Liver (tissue), 9 donors: ENCODE results near the gene MXD3. TPM values are rescaled to one million over a fixed set of nuclear protein-coding genes. Genes with fewer than 3 reads are reported as not detected.
A peak's percentile ranks its signal among the peaks of the same experiment; 100 is the strongest.

ENCODE experiments used
- DNase-seq: peaks from one replicate; pipeline ENCODE4 v3.0.0-alpha.2; 2017; ENCODE audit warnings: low spot score
- H3K27ac ChIP-seq, 2 donors: one replicate each; pipeline ENCODE4 v1.7.0; 2013; ENCODE audit warnings: inconsistent platforms in 2 of 2, low read length in 2 of 2, control low read depth in 1 of 2, low read depth in 1 of 2, mild to moderate bottlenecking in 1 of 2
- H3K27me3 ChIP-seq, 4 donors: one replicate each; pipeline versions ENCODE4 v1.6.1 to v1.7.0; 2013; ENCODE audit warnings: low read length in 3 of 4, inconsistent platforms in 1 of 4, mild to moderate bottlenecking in 1 of 4, moderate library complexity in 1 of 4; ENCODE audit not compliant: control insufficient read depth in 4 of 4, insufficient read depth in 4 of 4
- H3K36me3 ChIP-seq, 4 donors: one replicate each; pipeline versions ENCODE4 v1.6.1 to v1.7.0; 2013; ENCODE audit warnings: low read length in 3 of 4, mild to moderate bottlenecking in 3 of 4, low read depth in 1 of 4, moderate library complexity in 1 of 4; ENCODE audit not compliant: control insufficient read depth in 4 of 4, insufficient read depth in 3 of 4
- H3K4me1 ChIP-seq, 4 donors: one replicate each; pipeline versions ENCODE4 v1.6.1 to v1.7.0; 2013; ENCODE audit warnings: low read length in 3 of 4, mild to moderate bottlenecking in 3 of 4, moderate library complexity in 1 of 4; ENCODE audit not compliant: control insufficient read depth in 4 of 4, insufficient read depth in 4 of 4
- H3K4me3 ChIP-seq, 3 donors: one replicate each; pipeline versions ENCODE4 v1.6.1 to v1.7.0; 2013; ENCODE audit warnings: low read length in 3 of 3, control low read depth in 1 of 3, low read depth in 1 of 3, mild to moderate bottlenecking in 1 of 3
- H3K9ac ChIP-seq, 2 donors: one replicate each; pipeline ENCODE4 v1.7.0; 2013; ENCODE audit warnings: low read length in 2 of 2, mild to moderate bottlenecking in 2 of 2, moderate library complexity in 2 of 2, control low read depth in 1 of 2, low read depth in 1 of 2
- H3K9me3 ChIP-seq, 4 donors: one replicate each; pipeline versions ENCODE4 v1.6.1 to v1.7.0; 2013; ENCODE audit warnings: low read length in 3 of 4; ENCODE audit not compliant: control insufficient read depth in 4 of 4
- EGR1 ChIP-seq, 2 donors: IDR thresholded peaks; 2 replicates each; pipeline ENCODE4 v1.6.1; 2016 to 2018; ENCODE audit warnings: antibody characterized with exemption in 2 of 2, low read depth in 2 of 2
- FOXA1 ChIP-seq: IDR thresholded peaks from 2 replicates; pipeline ENCODE4 v1.6.1; 2016; ENCODE audit warnings: antibody characterized with exemption
- FOXA2 ChIP-seq: IDR thresholded peaks from 2 replicates; pipeline ENCODE4 v1.6.1; 2016; ENCODE audit warnings: antibody characterized with exemption
- GABPA ChIP-seq, 2 donors: IDR thresholded peaks in 1 of 2; conservative IDR thresholded peaks in 1 of 2; 2 replicates each; pipeline ENCODE4 v1.6.1; 2016; ENCODE audit warnings: antibody characterized with exemption in 2 of 2, mild to moderate bottlenecking in 1 of 2, moderate library complexity in 1 of 2
- HNF4A ChIP-seq, 2 donors: conservative IDR thresholded peaks; 2 replicates each; pipeline ENCODE4 v1.6.1; 2016; ENCODE audit warnings: antibody characterized with exemption in 2 of 2, mild to moderate bottlenecking in 2 of 2
- HNF4G ChIP-seq: IDR thresholded peaks from 2 replicates; pipeline ENCODE4 v1.6.1; 2016; ENCODE audit warnings: antibody characterized with exemption
- JUND ChIP-seq, 2 donors: IDR thresholded peaks; 2 replicates each; pipeline ENCODE4 v1.6.1; 2016; ENCODE audit warnings: antibody characterized with exemption in 2 of 2
- MAX ChIP-seq: IDR thresholded peaks from 2 replicates; pipeline ENCODE4 v1.6.1; 2016; ENCODE audit warnings: antibody characterized with exemption
- NR2F2 ChIP-seq: IDR thresholded peaks from 2 replicates; pipeline ENCODE4 v1.6.1; 2016; ENCODE audit warnings: antibody characterized with exemption
- RAD21 ChIP-seq, 2 donors: IDR thresholded peaks; 2 replicates each; pipeline ENCODE4 v1.6.1; 2016; ENCODE audit warnings: antibody characterized with exemption in 2 of 2, mild to moderate bottlenecking in 2 of 2
- RXRA ChIP-seq, 2 donors: IDR thresholded peaks; 2 replicates each; pipeline ENCODE4 v1.6.1; 2017 to 2018; ENCODE audit warnings: antibody characterized with exemption in 2 of 2, mild to moderate bottlenecking in 1 of 2
- SP1 ChIP-seq: IDR thresholded peaks from 2 replicates; pipeline ENCODE4 v1.6.1; 2018; ENCODE audit warnings: antibody characterized with exemption, mild to moderate bottlenecking
- TAF1 ChIP-seq: conservative IDR thresholded peaks from 2 replicates; pipeline ENCODE4 v1.6.1; 2016; ENCODE audit warnings: antibody characterized with exemption, mild to moderate bottlenecking
- YY1 ChIP-seq: IDR thresholded peaks from 2 replicates; pipeline ENCODE4 v1.6.1; 2016; ENCODE audit warnings: antibody characterized with exemption, mild to moderate bottlenecking
- WGBS: extraction: QIAGEN DNeasy Blood & Tissue Kit; methylation state at CpG from one replicate; pipeline ENCODE4 v1.1.7; 2013; 5-methylcytosine and 5-hydroxymethylcytosine counted together
- polyA plus RNA-seq, 2 donors: library from polyadenylated mRNA; stranded (reverse) in 1 of 2; unstranded in 1 of 2; fragments of 200-250 nt in 1 of 2; fragments of >200 nt in 1 of 2; fragmentation: Nextera tagmentation in 1 of 2; extraction: Ambion mirVana in 1 of 2; gene quantifications; one replicate each; pipeline versions ENCODE4 v1.2.1 to v1.2.3, GENCODE V29; 2013 to 2015
- total RNA-seq, 2 donors: library from RNA; depleted of rRNA; stranded (reverse); fragments of >200 nt; gene quantifications; one replicate each; pipeline ENCODE4 v1.2.3, GENCODE V29; 2014
- TF ChIP-seq, protein P1 (sequence below): IDR thresholded peaks from 2 replicates; pipeline ENCODE4 v1.6.1; 2016; ENCODE audit warnings: antibody characterized with exemption, mild to moderate bottlenecking
- TF ChIP-seq, protein P2 (sequence below): IDR thresholded peaks from 2 replicates; pipeline ENCODE4 v1.6.1; 2016; ENCODE audit warnings: antibody characterized with exemption
- TF ChIP-seq, protein P3 (sequence below): IDR thresholded peaks from 2 replicates; pipeline ENCODE4 v1.6.1; 2016; ENCODE audit warnings: antibody characterized with exemption
- TF ChIP-seq, protein P4 (sequence below): fragments of 150-350 bp; IDR thresholded peaks from 2 replicates; pipeline ENCODE4 v1.5.1; 2017; ENCODE audit warnings: improper control_type of control experiment, low read depth, low read length; ENCODE audit not compliant: missing input control
- donor health status: healthy.
- donor health status: healthy.
- donor health status: healthy.
- donor health status: healthy.
- donor health status: healthy.

Gene MXD3
- total and polyA plus RNA-seq, 4 donors, result 1.9 to 36.8 (median 7.0) TPM

DNA sequence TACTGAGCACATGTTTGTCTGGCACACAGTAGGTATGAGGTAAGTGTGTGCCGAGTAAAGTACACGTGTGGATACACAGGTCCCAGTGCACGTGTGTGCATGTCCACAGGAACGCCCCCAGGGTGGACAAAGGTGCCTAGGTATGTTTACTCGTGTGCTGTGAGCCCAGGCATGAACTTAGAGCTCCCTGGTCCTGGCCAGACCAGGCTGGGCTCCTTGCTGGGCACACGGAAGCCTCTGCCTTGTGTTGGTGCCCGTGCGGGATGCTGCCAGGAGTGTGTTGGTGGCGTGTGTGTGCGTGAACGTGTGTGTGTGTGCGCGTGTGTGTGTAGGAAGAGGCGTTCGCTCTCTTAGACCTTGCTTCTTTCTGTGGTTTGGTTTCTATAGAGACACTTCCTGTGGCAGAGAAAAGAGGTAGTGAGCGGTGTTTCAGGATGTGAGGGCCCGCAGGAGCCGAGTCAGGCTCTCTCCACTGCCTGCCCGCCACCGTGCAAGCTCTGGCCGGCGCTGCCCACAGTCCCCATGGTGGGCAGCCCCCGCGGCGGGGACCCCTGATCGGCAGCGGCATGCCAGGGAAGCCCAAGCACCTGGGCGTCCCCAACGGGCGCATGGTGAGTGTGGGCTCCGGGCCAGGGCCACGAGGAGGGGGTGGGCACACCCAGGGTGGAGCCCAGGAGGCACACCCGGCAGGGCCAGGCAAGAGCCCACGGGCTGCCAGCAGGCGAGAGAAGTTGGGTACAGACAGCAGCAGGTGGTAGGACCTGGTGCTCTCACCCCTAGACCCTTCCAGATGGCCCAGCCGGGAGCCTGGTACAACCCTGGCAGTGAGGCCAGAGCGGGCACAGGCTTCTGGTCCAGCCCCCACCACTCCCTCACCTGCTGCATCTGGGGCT lies 46.0 kb upstream of the MXD3 start, which contains the start of gene RGS14:
Gene RGS14, plus strand, starts transcription at position 466 of the 893 bp plus-strand sequence. Its CDS starts 101 bp downstream, at position 567.
- no peak for DNase-seq
- Histone ChIP-seq H3K4me3 (peak within 1 kb of the TSS; percentile 56 to 81 (median 59)), H3K9me3 (no peaks in the 10 kb centered on the region), H3K4me1 (peaks cover 22 to 79% (median 66%) of the 10 kb centered on the region in 4 donors), H3K9ac (peak within 1 kb of the TSS; percentile 32 to 48), H3K27ac (peak within 1 kb of the TSS; percentile 77 to 92), H3K27me3 (no peaks in the 10 kb centered on the region), H3K36me3 (no peaks in the 10 kb centered on the region)
- TF ChIP-seq TAF1 (no peak), FOXA1 (no peak), GABPA (IDR thresholded peaks at IDR 0.05 in 1 of 2, conservative IDR thresholded peaks at IDR 0.05 in 1 of 2) (peak in 1 of 2 donors; percentile 47), RXRA (IDR thresholded peaks at IDR 0.05) (peak in 1 of 2 donors; percentile 45), MAX (peak; percentile 68), YY1 (no peak), RAD21 (IDR thresholded peaks at IDR 0.05) (no peak), HNF4A (conservative IDR thresholded peaks at IDR 0.05) (peak in 1 of 2 donors; percentile 39)
- WGBS, result 22% methylated on average over 37 of the region's 37 CpGs

DNA sequence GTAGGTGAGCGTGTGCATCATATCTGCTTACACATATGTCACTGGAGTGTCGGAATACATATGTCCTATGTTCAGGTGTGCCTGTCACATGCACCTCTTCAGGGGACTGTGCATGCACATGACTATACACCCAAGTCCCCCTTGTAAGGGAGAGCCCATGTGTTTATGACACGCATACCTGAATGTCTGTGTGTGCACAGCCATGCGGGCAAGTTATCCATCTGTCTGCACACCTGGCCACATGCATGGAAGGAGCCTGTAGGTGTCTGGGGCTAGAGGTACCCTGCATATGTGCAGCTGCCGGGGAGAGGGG lies 45.4 kb upstream of the MXD3 start:
- Histone ChIP-seq H3K36me3 (no peaks in the 10 kb centered on the region), H3K27me3 (no peaks in the 10 kb centered on the region), H3K27ac (peak overlapping the region; percentile 77 to 92), H3K9ac (no peak overlapping the region), H3K4me3 (peak overlapping the region in 2 of 3 donors; percentile 56 to 81), H3K9me3 (no peaks in the 10 kb centered on the region), H3K4me1 (peaks cover 21 to 76% (median 62%) of the 10 kb centered on the region in 4 donors)
- 80% methylated on average over 5 of the region's 5 CpGs for WGBS
- no peak for DNase-seq
- TF ChIP-seq RXRA (IDR thresholded peaks at IDR 0.05) (no peak), JUND (IDR thresholded peaks at IDR 0.05) (no peak), GABPA (IDR thresholded peaks at IDR 0.05 in 1 of 2, conservative IDR thresholded peaks at IDR 0.05 in 1 of 2) (no peak), TAF1 (no peak), FOXA2 (no peak)

DNA sequence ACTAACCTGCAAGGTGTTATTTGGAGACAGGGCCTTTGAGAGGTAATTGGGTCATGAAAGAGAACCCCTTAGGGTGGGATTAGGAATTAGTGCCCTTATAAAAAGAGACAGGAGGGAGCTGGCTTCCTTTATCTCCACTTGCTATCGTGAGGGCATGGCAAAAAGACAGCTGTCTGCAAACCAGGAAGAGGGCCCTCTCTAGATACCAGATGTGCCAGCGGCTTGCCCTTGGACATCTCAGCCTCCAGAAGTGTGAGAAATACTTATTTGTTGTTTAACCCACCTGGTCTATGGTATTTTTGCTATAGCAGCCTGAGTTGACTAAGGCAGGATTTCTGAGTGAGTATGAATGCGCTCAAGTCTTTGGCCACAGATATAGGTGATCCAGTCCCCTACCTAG lies 45.0 kb upstream of the MXD3 start:
- TF ChIP-seq RAD21 (IDR thresholded peaks at IDR 0.05) (no peak), HNF4A (conservative IDR thresholded peaks at IDR 0.05) (no peak), FOXA2 (no peak), TAF1 (no peak), YY1 (no peak), EGR1 (IDR thresholded peaks at IDR 0.05; ENCODE audit: low read depth in 2 of 2) (no peak), HNF4G (no peak), FOXA1 (no peak), SP1 (no peak), MAX (no peak), RXRA (IDR thresholded peaks at IDR 0.05) (no peak), JUND (IDR thresholded peaks at IDR 0.05) (no peak), NR2F2 (no peak), GABPA (IDR thresholded peaks at IDR 0.05 in 1 of 2, conservative IDR thresholded peaks at IDR 0.05 in 1 of 2) (no peak)
- TF ChIP-seq, protein P1, sequence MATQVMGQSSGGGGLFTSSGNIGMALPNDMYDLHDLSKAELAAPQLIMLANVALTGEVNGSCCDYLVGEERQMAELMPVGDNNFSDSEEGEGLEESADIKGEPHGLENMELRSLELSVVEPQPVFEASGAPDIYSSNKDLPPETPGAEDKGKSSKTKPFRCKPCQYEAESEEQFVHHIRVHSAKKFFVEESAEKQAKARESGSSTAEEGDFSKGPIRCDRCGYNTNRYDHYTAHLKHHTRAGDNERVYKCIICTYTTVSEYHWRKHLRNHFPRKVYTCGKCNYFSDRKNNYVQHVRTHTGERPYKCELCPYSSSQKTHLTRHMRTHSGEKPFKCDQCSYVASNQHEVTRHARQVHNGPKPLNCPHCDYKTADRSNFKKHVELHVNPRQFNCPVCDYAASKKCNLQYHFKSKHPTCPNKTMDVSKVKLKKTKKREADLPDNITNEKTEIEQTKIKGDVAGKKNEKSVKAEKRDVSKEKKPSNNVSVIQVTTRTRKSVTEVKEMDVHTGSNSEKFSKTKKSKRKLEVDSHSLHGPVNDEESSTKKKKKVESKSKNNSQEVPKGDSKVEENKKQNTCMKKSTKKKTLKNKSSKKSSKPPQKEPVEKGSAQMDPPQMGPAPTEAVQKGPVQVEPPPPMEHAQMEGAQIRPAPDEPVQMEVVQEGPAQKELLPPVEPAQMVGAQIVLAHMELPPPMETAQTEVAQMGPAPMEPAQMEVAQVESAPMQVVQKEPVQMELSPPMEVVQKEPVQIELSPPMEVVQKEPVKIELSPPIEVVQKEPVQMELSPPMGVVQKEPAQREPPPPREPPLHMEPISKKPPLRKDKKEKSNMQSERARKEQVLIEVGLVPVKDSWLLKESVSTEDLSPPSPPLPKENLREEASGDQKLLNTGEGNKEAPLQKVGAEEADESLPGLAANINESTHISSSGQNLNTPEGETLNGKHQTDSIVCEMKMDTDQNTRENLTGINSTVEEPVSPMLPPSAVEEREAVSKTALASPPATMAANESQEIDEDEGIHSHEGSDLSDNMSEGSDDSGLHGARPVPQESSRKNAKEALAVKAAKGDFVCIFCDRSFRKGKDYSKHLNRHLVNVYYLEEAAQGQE, result no peak
- TF ChIP-seq, protein P2, sequence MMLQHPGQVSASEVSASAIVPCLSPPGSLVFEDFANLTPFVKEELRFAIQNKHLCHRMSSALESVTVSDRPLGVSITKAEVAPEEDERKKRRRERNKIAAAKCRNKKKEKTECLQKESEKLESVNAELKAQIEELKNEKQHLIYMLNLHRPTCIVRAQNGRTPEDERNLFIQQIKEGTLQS, result no peak
- TF ChIP-seq, protein P3, sequence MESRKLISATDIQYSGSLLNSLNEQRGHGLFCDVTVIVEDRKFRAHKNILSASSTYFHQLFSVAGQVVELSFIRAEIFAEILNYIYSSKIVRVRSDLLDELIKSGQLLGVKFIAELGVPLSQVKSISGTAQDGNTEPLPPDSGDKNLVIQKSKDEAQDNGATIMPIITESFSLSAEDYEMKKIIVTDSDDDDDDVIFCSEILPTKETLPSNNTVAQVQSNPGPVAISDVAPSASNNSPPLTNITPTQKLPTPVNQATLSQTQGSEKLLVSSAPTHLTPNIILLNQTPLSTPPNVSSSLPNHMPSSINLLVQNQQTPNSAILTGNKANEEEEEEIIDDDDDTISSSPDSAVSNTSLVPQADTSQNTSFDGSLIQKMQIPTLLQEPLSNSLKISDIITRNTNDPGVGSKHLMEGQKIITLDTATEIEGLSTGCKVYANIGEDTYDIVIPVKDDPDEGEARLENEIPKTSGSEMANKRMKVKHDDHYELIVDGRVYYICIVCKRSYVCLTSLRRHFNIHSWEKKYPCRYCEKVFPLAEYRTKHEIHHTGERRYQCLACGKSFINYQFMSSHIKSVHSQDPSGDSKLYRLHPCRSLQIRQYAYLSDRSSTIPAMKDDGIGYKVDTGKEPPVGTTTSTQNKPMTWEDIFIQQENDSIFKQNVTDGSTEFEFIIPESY, result no peak
- TF ChIP-seq, protein P4, sequence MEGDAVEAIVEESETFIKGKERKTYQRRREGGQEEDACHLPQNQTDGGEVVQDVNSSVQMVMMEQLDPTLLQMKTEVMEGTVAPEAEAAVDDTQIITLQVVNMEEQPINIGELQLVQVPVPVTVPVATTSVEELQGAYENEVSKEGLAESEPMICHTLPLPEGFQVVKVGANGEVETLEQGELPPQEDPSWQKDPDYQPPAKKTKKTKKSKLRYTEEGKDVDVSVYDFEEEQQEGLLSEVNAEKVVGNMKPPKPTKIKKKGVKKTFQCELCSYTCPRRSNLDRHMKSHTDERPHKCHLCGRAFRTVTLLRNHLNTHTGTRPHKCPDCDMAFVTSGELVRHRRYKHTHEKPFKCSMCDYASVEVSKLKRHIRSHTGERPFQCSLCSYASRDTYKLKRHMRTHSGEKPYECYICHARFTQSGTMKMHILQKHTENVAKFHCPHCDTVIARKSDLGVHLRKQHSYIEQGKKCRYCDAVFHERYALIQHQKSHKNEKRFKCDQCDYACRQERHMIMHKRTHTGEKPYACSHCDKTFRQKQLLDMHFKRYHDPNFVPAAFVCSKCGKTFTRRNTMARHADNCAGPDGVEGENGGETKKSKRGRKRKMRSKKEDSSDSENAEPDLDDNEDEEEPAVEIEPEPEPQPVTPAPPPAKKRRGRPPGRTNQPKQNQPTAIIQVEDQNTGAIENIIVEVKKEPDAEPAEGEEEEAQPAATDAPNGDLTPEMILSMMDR, result no peak
- Histone ChIP-seq H3K27ac (peak overlapping the region; percentile 77 to 92), H3K36me3 (no peaks in the 10 kb centered on the region), H3K4me3 (no peak overlapping the region), H3K27me3 (no peaks in the 10 kb centered on the region), H3K4me1 (peaks cover 22 to 75% (median 59%) of the 10 kb centered on the region in 4 donors), H3K9ac (no peak overlapping the region), H3K9me3 (no peaks in the 10 kb centered on the region)
- WGBS, result 82% methylated on average over 3 of the region's 3 CpGs
- DNase-seq, result no peak
